Posterior vena cava (tissue), 2 donors: ENCODE measurements around the gene PLXNA4. TPM values are rescaled to one million over a fixed set of nuclear protein-coding genes. Genes with fewer than 3 reads are reported as not detected.

Experiments used
- DNase-seq: peaks from one replicate; pipeline ENCODE4 v3.0.0-alpha.2; 2020; ENCODE audit warnings: low spot score
- intact Hi-C, 2 donors: fragments of 100-400 bp; cut with DNase I; formaldehyde crosslinking; loops; one replicate each; pipeline versions ENCODE4 v1.14.1 to v1.14.2; 2022 to 2023
- total RNA-seq, 2 donors: library from RNA; stranded (reverse); fragmentation: NEBNext Ultra II Directional; extraction: Animal tissue kit (Norgen Biotek cat#: 25700); gene quantifications; one replicate each; pipeline ENCODE4 v1.2.1, GENCODE V29; 2021
- donor health status: DM: yes; HTN: yes; CAD: no.
- donor health status: DM: yes; HTN: yes; CAD: no.

The PLXNA4 gene
- total RNA-seq, 2 donors from 2014 or later = 24.9 to 61.2 TPM

GRCh38 chr7:132592231-132592920, 16.1 kb upstream of the PLXNA4 start:
- intact Hi-C loops = no loop called here
- no peak for DNase-seq

GRCh38 chr7:132590162-132590561, 13.9 kb upstream of the PLXNA4 start:
- intact Hi-C loops = no loop called here

GRCh38 chr7:132588596-132588995, 12.3 kb upstream of the PLXNA4 start:
- no peak for DNase-seq
- intact Hi-C loops = loop anchor here (10.0 kb wide), 2 partner anchors 644 to 904 kb away; no protein-coding TSS in a partner anchor

More at GRCh38 chr7:132590162-132590561, 13.9 kb upstream of the PLXNA4 start:
- no peak for DNase-seq

GRCh38 chr7:132584796-132585494, 8.7 kb upstream of the PLXNA4 start:
- intact Hi-C loops = loop anchor here (5.0 to 10.0 kb wide), 3 partner anchors 638 to 900 kb away; no protein-coding TSS in a partner anchor

GRCh38 chr7:132581431-132581830, 5.2 kb upstream of the PLXNA4 start:
- DNase-seq = no peak
- intact Hi-C loops = loop anchor here (5.0 to 10.0 kb wide), 3 partner anchors 634 to 897 kb away; no protein-coding TSS in a partner anchor

More at GRCh38 chr7:132584796-132585494, 8.7 kb upstream of the PLXNA4 start:
- DNase-seq = no peak

- intact Hi-C loops = loop anchor here (5.0 to 10.0 kb wide), 3 partner anchors 634 to 896 kb away; no protein-coding TSS in a partner anchor
These were observed 4.5 kb upstream of the PLXNA4 start for GRCh38 chr7:132580717-132581285.

GRCh38 chr7:132580277-132580676, 4.0 kb upstream of the PLXNA4 start:
- intact Hi-C loops = loop anchor here (5.0 to 10.0 kb wide), 3 partner anchors 633 to 895 kb away; no protein-coding TSS in a partner anchor
- DNase-seq = no peak

More at GRCh38 chr7:132580717-132581285, 4.5 kb upstream of the PLXNA4 start:
- peak; percentile 83 for DNase-seq

GRCh38 chr7:132579260-132579899, 3.1 kb upstream of the PLXNA4 start:
- no peak for DNase-seq
- intact Hi-C loops = loop anchor here (5.0 to 10.0 kb wide), 3 partner anchors 262 to 885 kb away; no protein-coding TSS in a partner anchor

- intact Hi-C loops = loop anchor here (5.0 to 10.0 kb wide), 3 partner anchors 262 to 884 kb away; no protein-coding TSS in a partner anchor
- DNase-seq = no peak
These were observed 2.6 kb upstream of the PLXNA4 start for GRCh38 chr7:132578826-132579225.

GRCh38 chr7:132578050-132578370, 1.7 kb upstream of the PLXNA4 start:
- no peak for DNase-seq
- intact Hi-C loops = loop anchor here (5.0 to 10.0 kb wide), 3 partner anchors 261 to 883 kb away; no protein-coding TSS in a partner anchor

GRCh38 chr7:132577206-132578049, 1.2 kb upstream of the PLXNA4 start:
- intact Hi-C loops = loop anchor here (5.0 to 10.0 kb wide), 3 partner anchors 260 to 883 kb away; no protein-coding TSS in a partner anchor

GRCh38 chr7:132576721-132577085, 433 bp upstream of the PLXNA4 start:
- DNase-seq = no peak
- intact Hi-C loops = loop anchor here (5.0 to 10.0 kb wide), 3 partner anchors 259 to 882 kb away; no protein-coding TSS in a partner anchor

More at GRCh38 chr7:132577206-132578049, 1.2 kb upstream of the PLXNA4 start:
- DNase-seq = peak; percentile 91

- intact Hi-C loops = loop anchor here (1.0 to 10.0 kb wide), 4 partner anchors 255 to 881 kb away; no protein-coding TSS in a partner anchor
- DNase-seq = peak; percentile 89
These were observed 770 bp downstream of the PLXNA4 start for GRCh38 chr7:132575419-132575981.

GRCh38 chr7:132574223-132574622, 2.0 kb downstream of the PLXNA4 start:
- intact Hi-C loops = loop anchor here (10.0 kb wide), 2 partner anchors 719 to 879 kb away; no protein-coding TSS in a partner anchor

GRCh38 chr7:132573251-132573955, 2.9 kb downstream of the PLXNA4 start:
- intact Hi-C loops = loop anchor here (10.0 kb wide), 2 partner anchors 719 to 879 kb away; no protein-coding TSS in a partner anchor
- no peak for DNase-seq

More at GRCh38 chr7:132574223-132574622, 2.0 kb downstream of the PLXNA4 start:
- DNase-seq = no peak

- DNase-seq = no peak
- intact Hi-C loops = loop anchor here (10.0 kb wide), 2 partner anchors 718 to 878 kb away; no protein-coding TSS in a partner anchor
These were observed 3.7 kb downstream of the PLXNA4 start for GRCh38 chr7:132572526-132572925.

- no peak for DNase-seq
- intact Hi-C loops = loop anchor here (10.0 kb wide), 2 partner anchors 717 to 877 kb away; no protein-coding TSS in a partner anchor
These were observed 4.3 kb downstream of the PLXNA4 start for GRCh38 chr7:132571970-132572369.
